GM12878 (cell line): ENCODE measurements around the gene PCED1B. TPM values are rescaled to one million over a fixed set of nuclear protein-coding genes. Genes with fewer than 3 reads are reported as not detected.

Source experiments
- ATAC-seq: fragments of 200-7000 bp; cut with Tn5 transposase; 3 replicates; pipeline ENCODE4 v1.9.1; 2020; ENCODE audit warnings: mild to moderate bottlenecking, moderate library complexity
- BruUV-seq: library from RNA; stranded (reverse); fragments of 400-500 nt; replicated peaks from 2 replicates; lab custom pipeline; 2021; lab: Mats Ljungman, UMichigan
- CTCF ChIA-PET: fragments of 300-600 bp; sonication (Branson Sonifier 250); formaldehyde crosslinking; extraction: SDS; loops from one replicate; lab custom pipeline; 2021; ENCODE audit warnings: inconsistent platforms; lab: Yijun Ruan, JAX
- POLR2A ChIA-PET: fragments of 350-600 bp; formaldehyde crosslinking; extraction: SDS; loops from one replicate; lab custom pipeline; 2021; ENCODE audit warnings: inconsistent platforms; lab: Charles Lee
- RAD21 ChIA-PET: fragments of 300-600 bp; sonication (Branson Sonifier 250); formaldehyde crosslinking; loops from one replicate; lab custom pipeline; 2023; ENCODE audit warnings: antibody characterized with exemption; ENCODE audit not compliant: unreplicated experiment; lab: Charles Lee
- SMC1A ChIA-PET: fragments of 300-600 bp; sonication (Branson Sonifier 250); formaldehyde crosslinking; loops from one replicate; lab custom pipeline; 2023; ENCODE audit not compliant: unreplicated experiment, uncharacterized antibody; lab: Charles Lee
- DNase-seq: peaks from one replicate; pipeline ENCODE4 v3.0.0-alpha.2; 2011; ENCODE audit warnings: low read depth, low spot score
- FAIRE-seq: peaks from 3 replicates; lab custom pipeline; 2011; peaks lifted over from hg19 to GRCh38; lab: Jason Lieb, UNC
- H2AFZ ChIP-seq: 2 replicates; pipeline ENCODE4 v1.6.0; 2011; ENCODE audit warnings: low read depth, low read length, control low read depth; ENCODE audit not compliant: control insufficient read depth
- H3K27ac ChIP-seq: 2 replicates; pipeline ENCODE4 v1.5.1; 2011; ENCODE audit warnings: control low read depth; ENCODE audit not compliant: control insufficient read depth, insufficient read depth
- H3K27me3 ChIP-seq, 2 experiments: replicated peaks in 1 of 2; 2 replicates each; pipeline versions ENCODE4 v1.6.0 to v1.6.1; 2011; ENCODE audit warnings: low read length in 1 of 2; ENCODE audit not compliant: control insufficient read depth in 2 of 2, insufficient read depth in 2 of 2
- H3K36me3 ChIP-seq, 2 experiments: 2 replicates each; pipeline ENCODE4 v1.5.1; 2011; ENCODE audit warnings: low read length in 1 of 2; ENCODE audit not compliant: control insufficient read depth in 2 of 2, insufficient read depth in 2 of 2
- H3K4me1 ChIP-seq: 2 replicates; pipeline ENCODE4 v1.6.1; 2011; ENCODE audit warnings: mild to moderate bottlenecking, low read length, moderate library complexity, mixed read lengths; ENCODE audit not compliant: control insufficient read depth, insufficient read depth
- H3K4me2 ChIP-seq: 2 replicates; pipeline ENCODE4 v1.6.0; 2011; ENCODE audit warnings: control low read depth; ENCODE audit not compliant: control insufficient read depth, insufficient read depth
- H3K4me3 ChIP-seq: fragments of 200-600 bp; sonication (generic); 2 replicates; pipeline ENCODE4 v1.5.1; 2016
- H3K79me2 ChIP-seq: 2 replicates; pipeline ENCODE4 v1.6.0; 2011; ENCODE audit warnings: low read length; ENCODE audit not compliant: control insufficient read depth, insufficient read depth
- H3K9ac ChIP-seq: 2 replicates; pipeline ENCODE4 v1.8.0; 2011; ENCODE audit warnings: low read length, control low read depth, mixed read lengths; ENCODE audit not compliant: control insufficient read depth, insufficient read depth
- H3K9me3 ChIP-seq: replicated peaks from 3 replicates; pipeline ENCODE4 v1.5.1; 2011; ENCODE audit warnings: mild to moderate bottlenecking, low read length; ENCODE audit not compliant: control insufficient read depth, insufficient read depth
- H4K20me1 ChIP-seq: 2 replicates; pipeline ENCODE4 v1.6.0; 2011; ENCODE audit not compliant: control insufficient read depth, insufficient read depth
- CBX3 ChIP-seq: fragments of 200-600 bp; sonication (generic); IDR thresholded peaks from 2 replicates; pipeline ENCODE4 v1.6.1; 2016; ENCODE audit warnings: low read depth, borderline replicate concordance
- CREB1 ChIP-seq: IDR thresholded peaks from 2 replicates; pipeline ENCODE4 v1.6.1; 2012; ENCODE audit warnings: low read depth, mild to moderate bottlenecking, inconsistent platforms
- JUND ChIP-seq: IDR thresholded peaks from 2 replicates; pipeline ENCODE4 v1.6.1; 2012; ENCODE audit warnings: low read depth, mild to moderate bottlenecking, low read length, improper control_type of control experiment, moderate library complexity
- MYC ChIP-seq: IDR thresholded peaks from 2 replicates; pipeline ENCODE4 v1.6.1; 2011; ENCODE audit warnings: mild to moderate bottlenecking, low read length, moderate library complexity, inconsistent platforms; ENCODE audit not compliant: insufficient read depth, insufficient replicate concordance, insufficient read length, severe bottlenecking
- PML ChIP-seq: IDR thresholded peaks from 2 replicates; pipeline ENCODE4 v1.6.1; 2012; ENCODE audit warnings: low read length, inconsistent platforms
- POU2F2 ChIP-seq: IDR thresholded peaks from 3 replicates; pipeline ENCODE4 v1.6.1; 2011; ENCODE audit warnings: low read depth, mild to moderate bottlenecking, low read length, borderline replicate concordance
- RBBP5 ChIP-seq: fragments of 200-600 bp; sonication (generic); conservative IDR thresholded peaks from 2 replicates; pipeline ENCODE4 v1.6.1; 2016
- RCOR1 ChIP-seq: conservative IDR thresholded peaks from 2 replicates; pipeline ENCODE4 v1.6.1; 2012; ENCODE audit warnings: low read depth, low read length, improper control_type of control experiment
- RUNX3 ChIP-seq: IDR thresholded peaks from 2 replicates; pipeline ENCODE4 v1.6.1; 2012; ENCODE audit warnings: low read length, inconsistent platforms
- SPI1 ChIP-seq: IDR thresholded peaks from 2 replicates; pipeline ENCODE4 v1.6.1; 2011; ENCODE audit warnings: low read depth, mild to moderate bottlenecking, low read length, moderate library complexity, borderline replicate concordance; ENCODE audit not compliant: insufficient read depth
- TARDBP ChIP-seq: IDR thresholded peaks from 2 replicates; pipeline ENCODE4 v1.6.1; 2016; ENCODE audit warnings: borderline replicate concordance
- WGBS: methylation state at CpG from one replicate; pipeline ENCODE4 v1.1.6; 2016; ENCODE audit warnings: low lambda C conversion rate; ENCODE audit not compliant: insufficient replicate concordance, insufficient coverage; ENCODE audit errors: missing lambda C conversion rate; 5-methylcytosine and 5-hydroxymethylcytosine counted together
- in situ Hi-C: fragments of 300-500 bp; cut with MboI; formaldehyde crosslinking; loops from 9 replicates; pipeline ENCODE4 v1.14.3; 2018; ENCODE audit warnings: mixed read lengths
- intact Hi-C: fragments of 100-400 bp; cut with micrococcal nuclease; formaldehyde crosslinking; loops from one replicate; pipeline ENCODE4 v1.14.2; 2022; ENCODE audit not compliant: unreplicated experiment
- polyA plus RNA-seq, 11 experiments: library from polyadenylated mRNA; depleted of rRNA in 4 of 11; unstranded in 6 of 11; stranded (reverse) in 5 of 11; fragments of >200 nt; fragmentation: Nextera tagmentation in 4 of 11; fragmentation: Illumina TruSeq in 1 of 11; extraction: Ambion mirVana in 4 of 11; extraction: Trizol in 1 of 11; gene quantifications; 1 replicate in 1 of 11; 2 replicates in 10 of 11; pipeline versions ENCODE4 v1.2.1 to v1.2.3, GENCODE V29; 2011 to 2016; ENCODE audit warnings: inconsistent platforms in 2 of 11, missing spikeins in 2 of 11, low read depth in 1 of 11
- total RNA-seq, 4 experiments: library from RNA; depleted of rRNA in 3 of 4; stranded (reverse); fragments of >200 nt in 3 of 4; fragmentation: Illumina TruSeq in 1 of 4; extraction: Trizol in 1 of 4; gene quantifications; 2 replicates each; pipeline versions ENCODE4 v1.2.1 to v1.2.3, GENCODE V29; 2013 to 2021
- TF ChIP-seq, protein P1 (sequence below), 3 experiments: IDR thresholded peaks in 2 of 3; conservative IDR thresholded peaks in 1 of 3; 2 replicates each; pipeline ENCODE4 v1.5.1; 2011; ENCODE audit warnings: low read depth in 3 of 3, low read length in 3 of 3, mild to moderate bottlenecking in 3 of 3, control low read depth in 2 of 3, moderate library complexity in 2 of 3, inconsistent platforms in 1 of 3, mixed read lengths in 1 of 3; ENCODE audit not compliant: control insufficient read depth in 2 of 3, insufficient read depth in 1 of 3; ENCODE audit errors: extremely low read depth in 1 of 3
- TF ChIP-seq, protein P2 (sequence below): fragments of 450-650 bp; IDR thresholded peaks from 2 replicates; pipeline ENCODE4 v1.6.1; 2018; ENCODE audit warnings: borderline replicate concordance, mild to moderate bottlenecking; ENCODE audit not compliant: partially characterized antibody
- TF ChIP-seq, protein P3 (sequence below): fragments of 450-650 bp; IDR thresholded peaks from 2 replicates; pipeline ENCODE4 v1.6.1; 2017; ENCODE audit warnings: borderline replicate concordance

Gene PCED1B
- total and polyA plus RNA-seq, 10 of the 15 experiments (the other 5 are each of a cell fraction or from before 2014, with no cell fraction given): 0.80 to 8.8 (median 3.0) TPM

DNA sequence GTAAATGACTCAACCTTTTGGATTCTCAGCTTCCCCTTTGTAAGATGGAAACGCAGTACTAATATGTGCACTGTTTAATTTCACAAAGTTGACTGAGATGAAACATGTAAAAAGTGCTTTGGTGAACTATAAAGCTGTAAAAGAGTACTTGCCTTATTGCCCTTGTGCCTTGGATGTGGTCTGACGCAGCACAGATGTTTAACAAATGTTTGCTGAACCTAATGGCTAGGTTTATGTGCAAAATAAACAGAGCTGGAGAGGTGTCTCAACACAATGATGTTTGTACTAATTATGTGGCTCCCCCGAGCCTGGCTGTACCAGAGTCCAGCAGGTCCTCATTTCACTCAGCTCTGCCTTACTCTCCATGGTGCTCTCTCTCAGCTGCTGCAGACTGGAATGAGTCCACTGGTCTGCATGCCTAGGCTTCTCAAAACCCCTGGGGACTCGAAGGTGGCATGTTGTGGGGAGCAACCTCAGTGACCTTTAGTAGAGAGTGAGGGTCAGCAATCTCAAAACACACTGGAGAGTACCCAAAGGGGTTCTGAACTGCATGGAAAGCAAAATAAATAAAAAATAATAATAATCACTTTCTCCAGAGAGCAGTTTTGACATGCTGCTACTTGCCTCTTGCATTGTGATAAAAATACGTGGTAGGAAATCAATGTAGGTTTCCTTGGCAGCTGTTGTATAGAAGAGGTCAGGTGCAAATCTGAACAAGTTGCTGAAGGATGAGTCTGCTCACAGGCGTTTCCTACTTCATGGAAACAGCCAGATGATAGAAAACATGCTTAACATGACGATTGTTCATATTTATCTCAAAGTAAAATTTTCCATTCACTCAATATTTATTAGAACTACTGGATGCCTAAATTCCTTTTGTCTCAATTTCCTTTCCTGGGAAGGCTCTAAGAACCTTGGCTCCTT is 8.9 kb downstream of the PCED1B start:
- no peak overlapping the region for H3K27ac ChIP-seq
- no peak overlapping the region for H3K4me3 ChIP-seq
- no peaks in the 10 kb centered on the region for H3K4me1 ChIP-seq
- no peaks in the 10 kb centered on the region for H3K79me2 ChIP-seq
- intact Hi-C loops (no loop called here), in situ Hi-C loops (no loop called here)
- H4K20me1 ChIP-seq: no peaks in the 10 kb centered on the region; the same call in 1 of the 2 replicates
- H2AFZ ChIP-seq: no peak overlapping the region
- no peak for DNase-seq
- FAIRE-seq: no peak
- BruUV-seq: no TSS peak
- ATAC-seq: no peak
- SMC1A ChIA-PET: interaction anchor here (1.0 kb wide), 1 partner anchor 114 kb away, joined by 3 read pairs; no protein-coding TSS in a partner anchor
- no peaks in the 10 kb centered on the region for H3K9me3 ChIP-seq
- RAD21 ChIA-PET: no interaction called here
- H3K9ac ChIP-seq: no peak overlapping the region
- no peak overlapping the region for H3K4me2 ChIP-seq
- 18% methylated on average over 7 of the region's 7 CpGs for WGBS
- H3K36me3 ChIP-seq: no peaks in the 10 kb centered on the region
- CTCF ChIA-PET: interaction anchor here (0.8 kb wide), 1 partner anchor 19 kb away, joined by 3 read pairs; no protein-coding TSS in a partner anchor
- POLR2A ChIA-PET: no interaction called here
- no peaks in the 10 kb centered on the region; a peak in 2 of 4 replicates for H3K27me3 ChIP-seq
- no peak for TF ChIP-seq JUND
- no peak for TF ChIP-seq RBBP5
- no peak for TF ChIP-seq RUNX3
- no peak for TF ChIP-seq PML
- TF ChIP-seq POU2F2: no peak
- TF ChIP-seq, protein P1, sequence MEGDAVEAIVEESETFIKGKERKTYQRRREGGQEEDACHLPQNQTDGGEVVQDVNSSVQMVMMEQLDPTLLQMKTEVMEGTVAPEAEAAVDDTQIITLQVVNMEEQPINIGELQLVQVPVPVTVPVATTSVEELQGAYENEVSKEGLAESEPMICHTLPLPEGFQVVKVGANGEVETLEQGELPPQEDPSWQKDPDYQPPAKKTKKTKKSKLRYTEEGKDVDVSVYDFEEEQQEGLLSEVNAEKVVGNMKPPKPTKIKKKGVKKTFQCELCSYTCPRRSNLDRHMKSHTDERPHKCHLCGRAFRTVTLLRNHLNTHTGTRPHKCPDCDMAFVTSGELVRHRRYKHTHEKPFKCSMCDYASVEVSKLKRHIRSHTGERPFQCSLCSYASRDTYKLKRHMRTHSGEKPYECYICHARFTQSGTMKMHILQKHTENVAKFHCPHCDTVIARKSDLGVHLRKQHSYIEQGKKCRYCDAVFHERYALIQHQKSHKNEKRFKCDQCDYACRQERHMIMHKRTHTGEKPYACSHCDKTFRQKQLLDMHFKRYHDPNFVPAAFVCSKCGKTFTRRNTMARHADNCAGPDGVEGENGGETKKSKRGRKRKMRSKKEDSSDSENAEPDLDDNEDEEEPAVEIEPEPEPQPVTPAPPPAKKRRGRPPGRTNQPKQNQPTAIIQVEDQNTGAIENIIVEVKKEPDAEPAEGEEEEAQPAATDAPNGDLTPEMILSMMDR (IDR thresholded peaks at IDR 0.05 in 2 of 3, conservative IDR thresholded peaks at IDR 0.05 in 1 of 3; ENCODE audit: control insufficient read depth in 2 of 3, extremely low read depth in 1 of 3, insufficient read depth in 1 of 3, low read depth in 3 of 3, low read length in 3 of 3): no peak
- no peak for TF ChIP-seq CBX3
- TF ChIP-seq, protein P2, sequence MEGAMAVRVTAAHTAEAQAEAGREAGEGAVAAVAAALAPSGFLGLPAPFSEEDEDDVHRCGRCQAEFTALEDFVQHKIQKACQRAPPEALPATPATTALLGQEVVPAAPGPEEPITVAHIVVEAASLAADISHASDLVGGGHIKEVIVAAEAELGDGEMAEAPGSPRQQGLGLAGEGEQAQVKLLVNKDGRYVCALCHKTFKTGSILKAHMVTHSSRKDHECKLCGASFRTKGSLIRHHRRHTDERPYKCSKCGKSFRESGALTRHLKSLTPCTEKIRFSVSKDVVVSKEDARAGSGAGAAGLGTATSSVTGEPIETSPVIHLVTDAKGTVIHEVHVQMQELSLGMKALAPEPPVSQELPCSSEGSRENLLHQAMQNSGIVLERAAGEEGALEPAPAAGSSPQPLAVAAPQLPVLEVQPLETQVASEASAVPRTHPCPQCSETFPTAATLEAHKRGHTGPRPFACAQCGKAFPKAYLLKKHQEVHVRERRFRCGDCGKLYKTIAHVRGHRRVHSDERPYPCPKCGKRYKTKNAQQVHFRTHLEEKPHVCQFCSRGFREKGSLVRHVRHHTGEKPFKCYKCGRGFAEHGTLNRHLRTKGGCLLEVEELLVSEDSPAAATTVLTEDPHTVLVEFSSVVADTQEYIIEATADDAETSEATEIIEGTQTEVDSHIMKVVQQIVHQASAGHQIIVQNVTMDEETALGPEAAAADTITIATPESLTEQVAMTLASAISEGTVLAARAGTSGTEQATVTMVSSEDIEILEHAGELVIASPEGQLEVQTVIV: no peak
- TF ChIP-seq RCOR1: no peak
- TF ChIP-seq CREB1: no peak
- TF ChIP-seq SPI1: no peak
- TF ChIP-seq MYC: no peak
- TF ChIP-seq TARDBP: no peak
- TF ChIP-seq, protein P3, sequence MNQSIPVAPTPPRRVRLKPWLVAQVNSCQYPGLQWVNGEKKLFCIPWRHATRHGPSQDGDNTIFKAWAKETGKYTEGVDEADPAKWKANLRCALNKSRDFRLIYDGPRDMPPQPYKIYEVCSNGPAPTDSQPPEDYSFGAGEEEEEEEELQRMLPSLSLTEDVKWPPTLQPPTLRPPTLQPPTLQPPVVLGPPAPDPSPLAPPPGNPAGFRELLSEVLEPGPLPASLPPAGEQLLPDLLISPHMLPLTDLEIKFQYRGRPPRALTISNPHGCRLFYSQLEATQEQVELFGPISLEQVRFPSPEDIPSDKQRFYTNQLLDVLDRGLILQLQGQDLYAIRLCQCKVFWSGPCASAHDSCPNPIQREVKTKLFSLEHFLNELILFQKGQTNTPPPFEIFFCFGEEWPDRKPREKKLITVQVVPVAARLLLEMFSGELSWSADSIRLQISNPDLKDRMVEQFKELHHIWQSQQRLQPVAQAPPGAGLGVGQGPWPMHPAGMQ: no peak
